B cell (primary cell): ENCODE data around the gene TMPRSS15. TPM values are rescaled to one million over a fixed set of nuclear protein-coding genes. Genes with fewer than 3 reads are reported as not detected.

Source experiments
- ATAC-seq: fragments of 200-7000 bp; cut with Tn5 transposase; one replicate; pipeline ENCODE4 v1.10.0; 2021; ENCODE audit warnings: low read depth, mild to moderate bottlenecking, moderate number of reproducible peaks, moderate library complexity
- CTCF ChIA-PET: fragments of 350-600 bp; sonication (Branson Sonifier 250); formaldehyde crosslinking; loops from one replicate; lab custom pipeline; 2021; ENCODE audit warnings: antibody characterized with exemption, inconsistent platforms; lab: Charles Lee
- POLR2A ChIA-PET: fragments of 350-600 bp; sonication (Branson Sonifier 250); formaldehyde crosslinking; loops from one replicate; lab custom pipeline; 2021; ENCODE audit warnings: antibody characterized with exemption; lab: Charles Lee
- DNase-seq: peaks from one replicate; pipeline ENCODE4 v3.0.0; 2013
- H2AFZ ChIP-seq: 2 replicates; pipeline ENCODE4 v1.6.1; 2012; ENCODE audit warnings: mild to moderate bottlenecking, low read depth, low read length; ENCODE audit not compliant: insufficient read depth, poor library complexity, severe bottlenecking
- H3K27ac ChIP-seq, 2 donors: 1 replicate in 1 of 2; 2 replicates in 1 of 2; pipeline ENCODE4 v1.5.1; 2012 to 2013; ENCODE audit warnings: low read length in 2 of 2, mild to moderate bottlenecking in 2 of 2, moderate library complexity in 1 of 2
- H3K27me3 ChIP-seq, 4 experiments: fragments of 200-600 bp in 1 of 4; sonication (generic) in 1 of 4; replicated peaks in 1 of 4; 1 replicate in 2 of 4; 2 replicates in 2 of 4; pipeline versions ENCODE4 v1.6.1 to v1.7.0; 2013 to 2016; ENCODE audit warnings: low read length in 3 of 4, mild to moderate bottlenecking in 2 of 4, mixed read lengths in 1 of 4, moderate library complexity in 1 of 4; ENCODE audit not compliant: insufficient read depth in 4 of 4, control insufficient read depth in 3 of 4; ENCODE audit errors: control extremely low read depth in 1 of 4
- H3K36me3 ChIP-seq, 2 experiments: replicated peaks in 1 of 2; 1 replicate in 1 of 2; 2 replicates in 1 of 2; pipeline versions ENCODE4 v1.6.1 to v1.7.1; 2013; ENCODE audit warnings: low read length in 1 of 2; ENCODE audit not compliant: insufficient read depth in 2 of 2, control insufficient read depth in 1 of 2; ENCODE audit errors: control extremely low read depth in 1 of 2, extremely low read depth in 1 of 2
- H3K4me1 ChIP-seq, 2 donors: fragments of 200-600 bp in 1 of 2; sonication (generic) in 1 of 2; 1 replicate in 1 of 2; 2 replicates in 1 of 2; pipeline versions ENCODE4 v1.5.1 to v1.6.1; 2013 to 2017; ENCODE audit warnings: low read length in 2 of 2; ENCODE audit not compliant: control insufficient read depth in 2 of 2, insufficient read depth in 2 of 2
- H3K4me2 ChIP-seq: replicated peaks from 2 replicates; pipeline ENCODE3; 2012; ENCODE audit warnings: mild to moderate bottlenecking, low read depth, low read length; ENCODE audit not compliant: poor library complexity, severe bottlenecking
- H3K4me3 ChIP-seq, 5 experiments: fragments of 200-600 bp in 1 of 5; sonication (generic) in 1 of 5; 1 replicate in 3 of 5; 2 replicates in 2 of 5; pipeline versions ENCODE4 v1.5.1 to v1.7.0; 2011 to 2016; ENCODE audit warnings: low read length in 4 of 5, mild to moderate bottlenecking in 4 of 5, low read depth in 2 of 5, control low read depth in 1 of 5, moderate library complexity in 1 of 5; ENCODE audit not compliant: insufficient read depth in 1 of 5; ENCODE audit errors: control extremely low read depth in 1 of 5, extremely low read depth in 1 of 5
- H3K79me2 ChIP-seq: fragments of 200-600 bp; sonication (generic); one replicate; pipeline ENCODE4 v1.6.0; 2016; ENCODE audit warnings: low read length; ENCODE audit not compliant: control insufficient read depth, insufficient read depth
- H3K9ac ChIP-seq: fragments of 200-600 bp; sonication (generic); 2 replicates; pipeline ENCODE4 v1.6.1; 2017; ENCODE audit warnings: mild to moderate bottlenecking, low read length, moderate library complexity
- H3K9me3 ChIP-seq, 3 donors: one replicate each; pipeline versions ENCODE4 v1.6.1 to v1.7.1; 2013; ENCODE audit warnings: low read length in 2 of 3; ENCODE audit not compliant: control insufficient read depth in 2 of 3, insufficient read depth in 1 of 3; ENCODE audit errors: control extremely low read depth in 1 of 3
- H4K20me1 ChIP-seq: 2 replicates; pipeline ENCODE4 v1.6.0; 2012; ENCODE audit warnings: mild to moderate bottlenecking, low read length; ENCODE audit not compliant: insufficient read depth, control insufficient read depth, poor library complexity, severe bottlenecking
- H3K27ac Mint-ChIP-seq: one replicate; pipeline ENCODE4 v1.8.0; 2021; ENCODE audit warnings: mixed read lengths
- H3K27me3 Mint-ChIP-seq: one replicate; pipeline ENCODE4 v1.8.0; 2021; ENCODE audit warnings: mixed read lengths
- H3K4me1 Mint-ChIP-seq: one replicate; pipeline ENCODE4 v1.8.0; 2021; ENCODE audit warnings: mixed read lengths
- H3K4me3 Mint-ChIP-seq: one replicate; pipeline ENCODE4 v1.8.0; 2021; ENCODE audit warnings: mixed read lengths
- H3K9me3 Mint-ChIP-seq: one replicate; pipeline ENCODE4 v1.8.0; 2022; ENCODE audit warnings: mixed read lengths; ENCODE audit not compliant: insufficient read depth
- CTCF ChIP-seq: fragments of 200-600 bp; IDR thresholded peaks from one replicate; pipeline ENCODE4 v1.8.0; 2022; ENCODE audit warnings: antibody characterized with exemption, mild to moderate bottlenecking
- EZH2 ChIP-seq: IDR thresholded peaks from 2 replicates; pipeline ENCODE4 v1.6.1; 2012; ENCODE audit warnings: borderline replicate concordance, low read depth, mild to moderate bottlenecking, moderate library complexity, low read length; ENCODE audit not compliant: insufficient read depth, poor library complexity, severe bottlenecking
- WGBS: methylation state at CpG from one replicate; pipeline ENCODE4 v1.1.5; 2013; ENCODE audit warnings: missing lambda C conversion rate; ENCODE audit not compliant: insufficient coverage; 5-methylcytosine and 5-hydroxymethylcytosine counted together
- intact Hi-C: fragments of 100-400 bp; cut with micrococcal nuclease; formaldehyde crosslinking; loops from one replicate; pipeline ENCODE4 v1.10.0; 2022
- polyA plus RNA-seq: library from polyadenylated mRNA; depleted of rRNA; stranded (reverse); fragments of >200 nt; gene quantifications from 2 replicates; pipeline ENCODE4 v1.2.3, GENCODE V29; 2012
- total RNA-seq, 2 donors: library from RNA; stranded (reverse); fragments of 120-200 nt in 1 of 2; gene quantifications; 1 replicate in 1 of 2; 2 replicates in 1 of 2; pipeline versions ENCODE4 v1.2.3 to v1.2.4, GENCODE V29; 2013 to 2022

The TMPRSS15 gene
- total and polyA plus RNA-seq, 2 donors (not counting 1 experiment from before 2014, with no cell fraction given) = 0.04 TPM; not detected in 1

GRCh38 chr21:18382141-18382540 is 21.4 kb downstream of the TMPRSS15 start:
- no peak for ATAC-seq
- peaks cover 0 to 3% of the 10 kb centered on the region in 2 donors for H3K4me1 ChIP-seq
- no peak overlapping the region for H3K4me3 ChIP-seq
- Mint-ChIP-seq H3K27me3 (no peaks in the 10 kb centered on the region), H3K9me3 (no peaks in the 10 kb centered on the region), H3K4me3 (no peak overlapping the region), H3K4me1 (peaks cover 10% of the 10 kb centered on the region), H3K27ac (no peak overlapping the region)
- H2AFZ ChIP-seq = peak overlapping the region; percentile 18
- CTCF ChIA-PET = no interaction called here
- no peak overlapping the region for H3K9ac ChIP-seq
- H3K27ac ChIP-seq = no peak overlapping the region
- TF ChIP-seq CTCF (no peak), EZH2 (no peak)
- H3K27me3 ChIP-seq = no peaks in the 10 kb centered on the region
- no peak overlapping the region for H3K4me2 ChIP-seq
- no CpG with 5 or more reads among the region's 1 CpG for WGBS
- H4K20me1 ChIP-seq = no peaks in the 10 kb centered on the region
- POLR2A ChIA-PET = no interaction called here
- intact Hi-C loops = no loop called here
- no peak for DNase-seq
- no peaks in the 10 kb centered on the region for H3K79me2 ChIP-seq
- H3K36me3 ChIP-seq = no peaks in the 10 kb centered on the region
- peaks cover 0 to 1% (median 0%) of the 10 kb centered on the region in 3 donors for H3K9me3 ChIP-seq

GRCh38 chr21:18373606-18374005 is 30.0 kb downstream of the TMPRSS15 start:
- ChIA-PET CTCF (no interaction called here), POLR2A (no interaction called here)
- TF ChIP-seq EZH2 (no peak), CTCF (no peak)
- Histone ChIP-seq H3K4me1 (no peaks in the 10 kb centered on the region), H3K27ac (no peak overlapping the region), H4K20me1 (no peaks in the 10 kb centered on the region), H3K36me3 (no peaks in the 10 kb centered on the region), H3K4me3 (no peak overlapping the region), H3K79me2 (no peaks in the 10 kb centered on the region), H3K4me2 (no peak overlapping the region), H3K9ac (no peak overlapping the region), H2AFZ (no peak overlapping the region), H3K9me3 (no peaks in the 10 kb centered on the region), H3K27me3 (no peaks in the 10 kb centered on the region)
- intact Hi-C loops = no loop called here
- peaks cover 5% of the 10 kb centered on the region for H3K4me1 Mint-ChIP-seq
- ATAC-seq (no peak), DNase-seq (no peak)
- no peak overlapping the region for H3K4me3 Mint-ChIP-seq
- H3K9me3 Mint-ChIP-seq = no peaks in the 10 kb centered on the region
- no peak overlapping the region for H3K27ac Mint-ChIP-seq
- H3K27me3 Mint-ChIP-seq = no peaks in the 10 kb centered on the region
